HepG2 (cell line): Measurements from ENCODE around the gene BAIAP2L1. TPM values are rescaled to one million over a fixed set of nuclear protein-coding genes. Genes with fewer than 3 reads are reported as not detected.

Experiments
- ATAC-seq: fragments of 200-7000 bp; cut with Tn5 transposase; 3 replicates; pipeline ENCODE4 v1.9.1; 2020; ENCODE audit warnings: mild to moderate bottlenecking, moderate library complexity
- BruUV-seq: library from RNA; stranded (reverse); fragments of 400-500 nt; replicated peaks from 2 replicates; lab custom pipeline; 2021; lab: Mats Ljungman, UMichigan
- CTCF ChIA-PET: fragments of 300-600 bp; formaldehyde crosslinking; extraction: SDS; loops from one replicate; lab custom pipeline; 2021; ENCODE audit warnings: low total read pairs, inconsistent platforms, low intra/inter-chr PET ratio; lab: Yijun Ruan, JAX
- POLR2A ChIA-PET: fragments of 350-600 bp; sonication (Branson Sonifier 250); formaldehyde crosslinking; loops from one replicate; lab custom pipeline; 2020; ENCODE audit warnings: antibody characterized with exemption, inconsistent platforms; lab: Yijun Ruan, JAX
- DNase-seq: peaks from one replicate; pipeline ENCODE4 v3.0.0-alpha.2; 2015; ENCODE audit warnings: low spot score
- FAIRE-seq: peaks from 3 replicates; lab custom pipeline; 2011; peaks lifted over from hg19 to GRCh38; lab: Jason Lieb, UNC
- H2AFZ ChIP-seq: one replicate; pipeline ENCODE4 v1.6.1; 2011; ENCODE audit warnings: low read length, inconsistent platforms
- H3K27ac ChIP-seq: fragments of 300-600 bp; 3 replicates; pipeline ENCODE4 v1.8.0; 2011; ENCODE audit warnings: mixed run types, mild to moderate bottlenecking, mixed read lengths, low read length, inconsistent platforms; ENCODE audit not compliant: insufficient read depth; ENCODE audit errors: extremely low read length
- H3K27me3 ChIP-seq, 2 experiments: fragments of 200-600 bp in 1 of 2; 2 replicates in 1 of 2; 3 replicates in 1 of 2; pipeline versions ENCODE4 v1.6.0 to v1.8.0; 2011; ENCODE audit warnings: low read length in 2 of 2, mild to moderate bottlenecking in 2 of 2, moderate library complexity in 2 of 2, inconsistent platforms in 1 of 2; ENCODE audit not compliant: insufficient read depth in 2 of 2, control insufficient read depth in 1 of 2
- H3K36me3 ChIP-seq, 2 experiments: fragments of 200-600 bp in 1 of 2; replicated peaks in 1 of 2; 2 replicates in 1 of 2; 3 replicates in 1 of 2; pipeline versions ENCODE4 v1.5.1 to v1.8.0; 2011; ENCODE audit warnings: low read length in 2 of 2, inconsistent platforms in 1 of 2; ENCODE audit not compliant: insufficient read depth in 2 of 2, control insufficient read depth in 1 of 2
- H3K4me1 ChIP-seq: 2 replicates; pipeline ENCODE4 v1.5.1; 2012; ENCODE audit warnings: low read length, inconsistent platforms; ENCODE audit not compliant: insufficient read depth
- H3K4me2 ChIP-seq: 2 replicates; pipeline ENCODE4 v1.6.0; 2011; ENCODE audit warnings: low read depth, low read length, inconsistent platforms
- H3K4me3 ChIP-seq, 3 experiments: fragments of 200-600 bp in 1 of 3; sonication (generic), shearing (Covaris generic) in 1 of 3; replicated peaks in 1 of 3; 2 replicates each; pipeline ENCODE4 v1.5.1; 2011 to 2016; ENCODE audit warnings: low read length in 3 of 3, inconsistent platforms in 2 of 3, low read depth in 2 of 3, mild to moderate bottlenecking in 2 of 3, control low read depth in 1 of 3, mixed read lengths in 1 of 3; ENCODE audit not compliant: insufficient read depth in 1 of 3
- H3K79me2 ChIP-seq: one replicate; pipeline ENCODE4 v1.6.1; 2011; ENCODE audit warnings: low read length, inconsistent platforms; ENCODE audit not compliant: insufficient read depth
- H3K9ac ChIP-seq: 2 replicates; pipeline ENCODE4 v1.6.0; 2011; ENCODE audit warnings: mild to moderate bottlenecking, low read depth, low read length, inconsistent platforms; ENCODE audit not compliant: insufficient read depth
- H3K9me3 ChIP-seq: 2 replicates; pipeline ENCODE4 v1.5.1; 2012; ENCODE audit warnings: mild to moderate bottlenecking, low read length
- H4K20me1 ChIP-seq: 2 replicates; pipeline ENCODE4 v1.6.0; 2011; ENCODE audit warnings: inconsistent platforms, mild to moderate bottlenecking, low read length, moderate library complexity; ENCODE audit not compliant: insufficient read depth
- ATAD3A ChIP-seq: sonication (generic); formaldehyde crosslinking; IDR thresholded peaks from 2 replicates; pipeline ENCODE4 v1.4.0; 2020; ENCODE audit warnings: missing genetic modification reagents
- BHLHE40 ChIP-seq: IDR thresholded peaks from 2 replicates; pipeline ENCODE4 v1.6.1; 2011; ENCODE audit warnings: low read length, improper control_type of control experiment
- CEBPG ChIP-seq: IDR thresholded peaks from 2 replicates; pipeline ENCODE4 v1.6.1; 2016
- MED1 ChIP-seq: sonication (generic); formaldehyde crosslinking; IDR thresholded peaks from 2 replicates; pipeline ENCODE4 v1.4.0; 2020; ENCODE audit warnings: missing genetic modification reagents
- SMAD1 ChIP-seq: sonication (generic); formaldehyde crosslinking; IDR thresholded peaks from 2 replicates; pipeline ENCODE4 v1.4.0; 2020; ENCODE audit warnings: missing genetic modification reagents, low read depth, mild to moderate bottlenecking, borderline replicate concordance
- ZMYM4 ChIP-seq: sonication (generic); formaldehyde crosslinking; IDR thresholded peaks from 2 replicates; pipeline ENCODE4 v1.8.1; 2023; ENCODE audit warnings: mild to moderate bottlenecking, missing genetic modification reagents
- ZNF138 ChIP-seq: sonication (generic); formaldehyde crosslinking; IDR thresholded peaks from 2 replicates; pipeline ENCODE4 v1.5.0; 2020; ENCODE audit warnings: mild to moderate bottlenecking, low read depth, missing genetic modification reagents
- ZNF24 ChIP-seq: fragments of 450-650 bp; IDR thresholded peaks from 2 replicates; pipeline ENCODE4 v1.6.1; 2017; ENCODE audit warnings: antibody characterized with exemption, mild to moderate bottlenecking
- ZNF570 ChIP-seq: sonication (generic); formaldehyde crosslinking; IDR thresholded peaks from 2 replicates; pipeline ENCODE4 v1.4.0; 2020; ENCODE audit warnings: mild to moderate bottlenecking, missing genetic modification reagents, borderline replicate concordance
- WGBS: methylation state at CpG from one replicate; pipeline ENCODE4 v1.1.6; 2017; ENCODE audit warnings: low lambda C conversion rate; 5-methylcytosine and 5-hydroxymethylcytosine counted together
- in situ Hi-C: cut with HindIII; loops from 2 replicates; pipeline ENCODE4 v1.10.0; 2017; ENCODE audit warnings: low pct_unique_long_range_greater_than_20kb; ENCODE audit not compliant: extremely low pct_ligation_motif_present
- intact Hi-C: fragments of 100-400 bp; cut with micrococcal nuclease; formaldehyde crosslinking; loops from one replicate; pipeline ENCODE4 v1.10.0; 2022; ENCODE audit not compliant: unreplicated experiment
- polyA plus RNA-seq, 8 experiments: library from polyadenylated mRNA; depleted of rRNA in 3 of 8; stranded (reverse) in 7 of 8; unstranded in 1 of 8; fragments of >200 nt; fragmentation: Illumina TruSeq in 4 of 8; extraction: Trizol in 4 of 8; gene quantifications; 2 replicates each; pipeline versions ENCODE4 v1.2.1 to v1.2.3, GENCODE V29; 2011 to 2016; ENCODE audit warnings: low read depth in 4 of 8, missing spikeins in 1 of 8, mixed read lengths in 1 of 8; ENCODE audit not compliant: insufficient read depth in 1 of 8
- total RNA-seq, 5 experiments: library from RNA; depleted of rRNA; stranded (reverse); fragments of >200 nt; fragmentation: Illumina TruSeq; extraction: Trizol; gene quantifications; 2 replicates each; pipeline ENCODE4 v1.2.3, GENCODE V29; 2016; ENCODE audit warnings: low read depth in 1 of 5
- TF ChIP-seq, protein P1 (sequence below): sonication (generic); formaldehyde crosslinking; IDR thresholded peaks from one replicate; pipeline ENCODE4 v1.5.1; 2020; ENCODE audit warnings: mild to moderate bottlenecking, missing genetic modification reagents; ENCODE audit errors: not compliant biosample characterization
- TF ChIP-seq, protein P2 (sequence below): sonication (generic); formaldehyde crosslinking; conservative IDR thresholded peaks from 2 replicates; pipeline ENCODE4 v1.4.0; 2020; ENCODE audit warnings: mild to moderate bottlenecking, missing genetic modification reagents, moderate library complexity

BAIAP2L1 gene
- total and polyA plus RNA-seq, 2 of the 13 experiments (the other 11 are each of a cell fraction or from before 2014, with no cell fraction given) = 13.0 to 21.5 TPM

GRCh38 chr7:98303176-98303865 lies 97.6 kb downstream of the BAIAP2L1 start:
- in situ Hi-C loops = no loop called here
- no peak for ATAC-seq

More at GRCh38 chr7:98303176-98303865, 97.6 kb downstream of the BAIAP2L1 start:
- no peak overlapping the region for H3K4me3 ChIP-seq
- H3K79me2 ChIP-seq = no peaks in the 10 kb centered on the region
- H3K4me1 ChIP-seq = peaks cover 13% of the 10 kb centered on the region
- DNase-seq = no peak
- H2AFZ ChIP-seq = no peak overlapping the region
- peaks cover 15 to 38% of the 10 kb centered on the region in 2 experiments for H3K36me3 ChIP-seq
- no TSS peak for BruUV-seq
- TF ChIP-seq BHLHE40 (no peak), SMAD1 (CRISPR knock-in tag) (no peak), ZNF570 (CRISPR knock-in tag) (no peak), ZNF138 (CRISPR knock-in tag) (no peak), ATAD3A (CRISPR knock-in tag) (no peak), MED1 (CRISPR knock-in tag) (no peak), ZMYM4 (no peak), ZNF24 (no peak), CEBPG (no peak)
- TF ChIP-seq, protein P1, sequence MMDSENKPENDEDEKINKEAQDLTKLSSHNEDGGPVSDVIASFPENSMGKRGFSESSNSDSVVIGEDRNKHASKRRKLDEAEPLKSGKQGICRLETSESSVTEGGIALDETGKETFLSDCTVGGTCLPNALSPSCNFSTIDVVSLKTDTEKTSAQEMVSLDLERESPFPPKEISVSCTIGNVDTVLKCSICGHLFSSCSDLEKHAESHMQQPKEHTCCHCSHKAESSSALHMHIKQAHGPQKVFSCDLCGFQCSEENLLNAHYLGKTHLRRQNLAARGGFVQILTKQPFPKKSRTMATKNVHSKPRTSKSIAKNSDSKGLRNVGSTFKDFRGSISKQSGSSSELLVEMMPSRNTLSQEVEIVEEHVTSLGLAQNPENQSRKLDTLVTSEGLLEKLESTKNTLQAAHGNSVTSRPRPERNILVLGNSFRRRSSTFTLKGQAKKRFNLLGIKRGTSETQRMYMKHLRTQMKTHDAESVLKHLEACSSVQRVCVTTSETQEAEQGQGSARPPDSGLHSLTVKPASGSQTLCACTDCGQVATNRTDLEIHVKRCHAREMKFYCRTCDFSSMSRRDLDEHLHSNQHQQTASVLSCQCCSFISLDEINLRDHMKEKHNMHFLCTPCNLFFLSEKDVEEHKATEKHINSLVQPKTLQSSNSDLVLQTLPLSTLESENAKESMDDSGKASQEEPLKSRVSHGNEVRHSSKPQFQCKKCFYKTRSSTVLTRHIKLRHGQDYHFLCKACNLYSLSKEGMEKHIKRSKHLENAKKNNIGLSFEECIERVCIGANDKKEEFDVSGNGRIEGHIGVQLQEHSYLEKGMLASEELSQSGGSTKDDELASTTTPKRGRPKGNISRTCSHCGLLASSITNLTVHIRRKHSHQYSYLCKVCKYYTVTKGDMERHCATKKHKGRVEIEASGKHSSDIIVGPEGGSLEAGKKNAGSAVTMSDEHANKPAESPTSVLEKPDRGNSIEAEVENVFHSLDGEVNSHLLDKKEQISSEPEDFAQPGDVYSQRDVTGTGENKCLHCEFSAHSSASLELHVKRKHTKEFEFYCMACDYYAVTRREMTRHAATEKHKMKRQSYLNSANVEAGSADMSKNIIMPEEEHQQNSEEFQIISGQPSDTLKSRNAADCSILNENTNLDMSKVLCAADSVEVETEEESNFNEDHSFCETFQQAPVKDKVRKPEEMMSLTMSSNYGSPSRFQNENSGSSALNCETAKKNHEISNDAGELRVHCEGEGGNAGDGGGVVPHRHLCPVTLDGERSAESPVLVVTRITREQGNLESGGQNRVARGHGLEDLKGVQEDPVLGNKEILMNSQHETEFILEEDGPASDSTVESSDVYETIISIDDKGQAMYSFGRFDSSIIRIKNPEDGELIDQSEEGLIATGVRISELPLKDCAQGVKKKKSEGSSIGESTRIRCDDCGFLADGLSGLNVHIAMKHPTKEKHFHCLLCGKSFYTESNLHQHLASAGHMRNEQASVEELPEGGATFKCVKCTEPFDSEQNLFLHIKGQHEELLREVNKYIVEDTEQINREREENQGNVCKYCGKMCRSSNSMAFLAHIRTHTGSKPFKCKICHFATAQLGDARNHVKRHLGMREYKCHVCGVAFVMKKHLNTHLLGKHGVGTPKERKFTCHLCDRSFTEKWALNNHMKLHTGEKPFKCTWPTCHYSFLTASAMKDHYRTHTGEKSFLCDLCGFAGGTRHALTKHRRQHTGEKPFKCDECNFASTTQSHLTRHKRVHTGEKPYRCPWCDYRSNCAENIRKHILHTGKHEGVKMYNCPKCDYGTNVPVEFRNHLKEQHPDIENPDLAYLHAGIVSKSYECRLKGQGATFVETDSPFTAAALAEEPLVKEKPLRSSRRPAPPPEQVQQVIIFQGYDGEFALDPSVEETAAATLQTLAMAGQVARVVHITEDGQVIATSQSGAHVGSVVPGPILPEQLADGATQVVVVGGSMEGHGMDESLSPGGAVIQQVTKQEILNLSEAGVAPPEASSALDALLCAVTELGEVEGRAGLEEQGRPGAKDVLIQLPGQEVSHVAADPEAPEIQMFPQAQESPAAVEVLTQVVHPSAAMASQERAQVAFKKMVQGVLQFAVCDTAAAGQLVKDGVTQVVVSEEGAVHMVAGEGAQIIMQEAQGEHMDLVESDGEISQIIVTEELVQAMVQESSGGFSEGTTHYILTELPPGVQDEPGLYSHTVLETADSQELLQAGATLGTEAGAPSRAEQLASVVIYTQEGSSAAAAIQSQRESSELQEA (CRISPR knock-in tag) = no peak
- TF ChIP-seq, protein P2, sequence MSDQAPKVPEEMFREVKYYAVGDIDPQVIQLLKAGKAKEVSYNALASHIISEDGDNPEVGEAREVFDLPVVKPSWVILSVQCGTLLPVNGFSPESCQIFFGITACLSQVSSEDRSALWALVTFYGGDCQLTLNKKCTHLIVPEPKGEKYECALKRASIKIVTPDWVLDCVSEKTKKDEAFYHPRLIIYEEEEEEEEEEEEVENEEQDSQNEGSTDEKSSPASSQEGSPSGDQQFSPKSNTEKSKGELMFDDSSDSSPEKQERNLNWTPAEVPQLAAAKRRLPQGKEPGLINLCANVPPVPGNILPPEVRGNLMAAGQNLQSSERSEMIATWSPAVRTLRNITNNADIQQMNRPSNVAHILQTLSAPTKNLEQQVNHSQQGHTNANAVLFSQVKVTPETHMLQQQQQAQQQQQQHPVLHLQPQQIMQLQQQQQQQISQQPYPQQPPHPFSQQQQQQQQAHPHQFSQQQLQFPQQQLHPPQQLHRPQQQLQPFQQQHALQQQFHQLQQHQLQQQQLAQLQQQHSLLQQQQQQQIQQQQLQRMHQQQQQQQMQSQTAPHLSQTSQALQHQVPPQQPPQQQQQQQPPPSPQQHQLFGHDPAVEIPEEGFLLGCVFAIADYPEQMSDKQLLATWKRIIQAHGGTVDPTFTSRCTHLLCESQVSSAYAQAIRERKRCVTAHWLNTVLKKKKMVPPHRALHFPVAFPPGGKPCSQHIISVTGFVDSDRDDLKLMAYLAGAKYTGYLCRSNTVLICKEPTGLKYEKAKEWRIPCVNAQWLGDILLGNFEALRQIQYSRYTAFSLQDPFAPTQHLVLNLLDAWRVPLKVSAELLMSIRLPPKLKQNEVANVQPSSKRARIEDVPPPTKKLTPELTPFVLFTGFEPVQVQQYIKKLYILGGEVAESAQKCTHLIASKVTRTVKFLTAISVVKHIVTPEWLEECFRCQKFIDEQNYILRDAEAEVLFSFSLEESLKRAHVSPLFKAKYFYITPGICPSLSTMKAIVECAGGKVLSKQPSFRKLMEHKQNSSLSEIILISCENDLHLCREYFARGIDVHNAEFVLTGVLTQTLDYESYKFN = no peak
- intact Hi-C loops = no loop called here
- 98% methylated on average over 19 of the region's 19 CpGs for WGBS
- no peak for FAIRE-seq
- POLR2A ChIA-PET = no interaction called here
- H3K9ac ChIP-seq = no peak overlapping the region
- CTCF ChIA-PET = no interaction called here
- H4K20me1 ChIP-seq = no peaks in the 10 kb centered on the region
- H3K4me2 ChIP-seq = no peak overlapping the region
- H3K27me3 ChIP-seq = no peaks in the 10 kb centered on the region
- H3K27ac ChIP-seq = no peak overlapping the region
- H3K9me3 ChIP-seq = no peaks in the 10 kb centered on the region
